Duodenal mucosa (tissue), 2 donors: ENCODE measurements around the gene FBXL14.

ENCODE experiments used
- H3K27ac ChIP-seq: one replicate; pipeline ENCODE4 v1.7.0; 2013; ENCODE audit warnings: low read depth, low read length
- H3K27me3 ChIP-seq, 2 donors: one replicate each; pipeline ENCODE4 v1.7.0; 2013; ENCODE audit warnings: low read length in 2 of 2, control low read depth in 1 of 2; ENCODE audit not compliant: insufficient read depth in 2 of 2, control insufficient read depth in 1 of 2
- H3K36me3 ChIP-seq, 2 donors: one replicate each; pipeline ENCODE4 v1.7.0; 2013; ENCODE audit warnings: low read length in 2 of 2, control low read depth in 1 of 2; ENCODE audit not compliant: insufficient read depth in 2 of 2, control insufficient read depth in 1 of 2
- H3K4me1 ChIP-seq, 2 donors: one replicate each; pipeline ENCODE4 v1.7.0; 2013; ENCODE audit warnings: low read length in 2 of 2, control low read depth in 1 of 2; ENCODE audit not compliant: insufficient read depth in 2 of 2, control insufficient read depth in 1 of 2
- H3K4me3 ChIP-seq, 2 donors: one replicate each; pipeline ENCODE4 v1.7.0; 2013; ENCODE audit warnings: low read length in 2 of 2, low read depth in 1 of 2
- H3K9ac ChIP-seq, 2 donors: one replicate each; pipeline ENCODE4 v1.7.0; 2013; ENCODE audit warnings: low read length in 2 of 2, low read depth in 1 of 2
- H3K9me3 ChIP-seq, 2 donors: one replicate each; pipeline ENCODE4 v1.7.0; 2013; ENCODE audit warnings: low read length in 2 of 2, control low read depth in 1 of 2; ENCODE audit not compliant: control insufficient read depth in 1 of 2

Gene FBXL14

DNA sequence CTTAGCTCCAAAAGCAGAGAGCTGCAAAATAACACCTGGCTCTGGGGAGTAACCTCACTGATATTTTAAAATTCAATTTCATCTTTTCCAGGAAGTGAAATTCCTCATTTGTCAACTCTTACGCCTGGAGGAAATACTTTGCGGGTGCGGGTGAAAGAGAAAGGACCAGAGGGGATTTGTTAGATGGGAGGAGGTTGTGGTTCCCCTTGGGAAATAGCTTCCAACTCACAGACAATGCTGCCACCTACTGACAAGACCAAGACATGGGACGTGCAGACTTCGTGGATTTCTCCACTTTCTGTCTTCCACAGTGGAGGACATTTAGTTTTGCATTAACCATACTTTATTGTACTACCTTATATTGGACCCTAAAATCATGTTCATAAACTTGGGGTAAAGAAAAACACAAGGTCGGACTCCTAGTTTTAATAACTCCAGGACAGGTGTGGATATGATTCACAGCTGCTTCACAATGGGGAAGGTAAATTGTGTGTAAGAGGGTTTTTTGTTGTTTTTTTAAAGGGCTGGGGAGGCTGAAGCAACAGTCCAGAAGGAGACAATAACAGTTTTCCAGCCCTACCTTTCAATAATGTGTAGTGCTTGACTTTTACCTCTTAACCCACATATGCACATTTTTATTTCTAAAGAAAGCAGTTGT lies 10.8 kb downstream of the FBXL14 start:
- Histone ChIP-seq H3K27me3 (no peaks in the 10 kb centered on the region), H3K27ac (no peak overlapping the region), H3K4me1 (peaks cover under 1 to 18% of the 10 kb centered on the region in 2 donors), H3K36me3 (peaks cover 0 to 6% of the 10 kb centered on the region in 2 donors), H3K9ac (no peak overlapping the region), H3K9me3 (no peaks in the 10 kb centered on the region), H3K4me3 (peak overlapping the region in 1 of 2 donors; percentile 2)

DNA sequence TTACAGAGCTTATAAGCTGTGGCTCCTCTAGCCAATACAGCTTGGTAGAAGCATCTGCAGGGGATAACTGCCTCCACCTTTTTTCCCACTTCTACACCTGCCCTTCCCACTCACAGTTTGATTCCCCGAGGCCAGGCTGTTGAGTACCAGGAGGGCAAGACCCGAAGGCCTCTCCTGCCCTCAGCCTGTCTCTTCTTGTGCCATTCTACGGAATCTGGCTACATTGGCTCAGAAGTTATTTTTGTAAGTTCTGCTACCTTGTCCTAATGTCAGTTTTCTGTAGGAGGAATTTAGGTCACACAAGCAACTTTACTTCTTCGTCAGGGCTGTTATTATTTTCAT lies 11.7 kb downstream of the FBXL14 start:
- Histone ChIP-seq H3K4me1 (peaks cover under 1 to 9% of the 10 kb centered on the region in 2 donors), H3K27me3 (no peaks in the 10 kb centered on the region), H3K27ac (no peak overlapping the region), H3K9ac (no peak overlapping the region), H3K9me3 (no peaks in the 10 kb centered on the region), H3K36me3 (peaks cover 0 to 6% of the 10 kb centered on the region in 2 donors), H3K4me3 (no peak overlapping the region)

DNA sequence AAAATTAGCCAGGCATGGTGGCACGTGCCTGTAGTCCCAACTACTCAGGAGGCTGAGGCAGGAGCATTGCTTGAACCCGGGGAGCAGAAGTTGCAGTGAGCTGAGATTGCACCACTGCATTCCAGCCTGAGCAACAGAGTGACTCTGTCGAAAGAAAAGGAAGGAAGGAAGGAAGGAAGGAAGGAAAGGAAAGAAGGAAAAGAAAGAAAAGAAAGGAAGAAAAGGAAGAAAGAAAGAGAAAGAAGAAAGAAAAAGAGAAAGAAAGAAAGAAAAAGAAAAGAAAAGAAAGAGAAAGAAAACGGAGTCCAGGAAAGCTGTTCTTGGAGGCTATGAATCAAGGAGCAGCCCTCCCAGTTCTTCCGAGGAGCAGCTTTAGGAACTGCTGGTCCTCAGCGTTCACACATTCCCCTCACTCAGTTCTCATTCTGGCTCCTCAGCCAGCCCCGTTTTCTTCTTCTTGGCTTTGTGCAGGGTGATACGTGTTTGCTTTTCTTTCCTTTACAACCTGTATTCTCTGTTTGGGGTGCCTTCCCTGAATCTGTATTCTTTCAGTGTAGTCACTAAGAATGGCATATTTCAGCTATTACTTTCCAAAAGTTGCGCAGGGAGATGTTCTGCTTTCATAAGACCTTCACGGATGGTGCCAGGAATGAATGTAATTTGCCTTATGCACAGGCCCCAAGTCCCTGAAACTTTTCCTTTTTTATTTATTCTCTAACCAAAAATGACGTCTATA lies 12.2 kb downstream of the FBXL14 start:
- Histone ChIP-seq H3K27me3 (no peaks in the 10 kb centered on the region), H3K4me1 (peaks cover 4 to 6% of the 10 kb centered on the region in 2 donors), H3K27ac (no peak overlapping the region), H3K9ac (no peak overlapping the region), H3K36me3 (peaks cover 0 to 6% of the 10 kb centered on the region in 2 donors), H3K9me3 (no peaks in the 10 kb centered on the region), H3K4me3 (no peak overlapping the region)

DNA sequence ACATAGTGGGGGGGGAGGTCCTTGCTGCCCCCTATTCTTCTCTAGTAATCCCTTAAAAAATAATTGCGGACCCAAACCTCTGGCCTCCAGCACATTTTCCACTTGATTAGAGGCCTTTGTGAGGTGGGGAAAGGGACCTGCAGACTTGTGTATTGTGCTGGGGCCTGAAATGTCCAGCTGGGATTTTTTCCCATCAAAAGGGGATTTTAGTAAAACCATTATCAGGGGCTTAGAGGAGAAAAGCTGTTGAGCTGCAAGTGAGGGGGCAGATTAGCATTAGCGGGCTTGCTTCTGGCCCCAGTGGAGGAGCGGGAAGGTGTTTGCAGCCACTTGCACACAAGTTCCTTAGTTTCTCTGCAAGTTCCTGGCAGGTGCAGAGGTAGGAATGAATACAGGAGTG lies 13.9 kb downstream of the FBXL14 start:
- Histone ChIP-seq H3K4me3 (no peak overlapping the region), H3K9me3 (no peaks in the 10 kb centered on the region), H3K27ac (no peak overlapping the region), H3K36me3 (no peaks in the 10 kb centered on the region), H3K4me1 (peaks cover 8 to 20% of the 10 kb centered on the region in 2 donors), H3K27me3 (no peaks in the 10 kb centered on the region), H3K9ac (no peak overlapping the region)

DNA sequence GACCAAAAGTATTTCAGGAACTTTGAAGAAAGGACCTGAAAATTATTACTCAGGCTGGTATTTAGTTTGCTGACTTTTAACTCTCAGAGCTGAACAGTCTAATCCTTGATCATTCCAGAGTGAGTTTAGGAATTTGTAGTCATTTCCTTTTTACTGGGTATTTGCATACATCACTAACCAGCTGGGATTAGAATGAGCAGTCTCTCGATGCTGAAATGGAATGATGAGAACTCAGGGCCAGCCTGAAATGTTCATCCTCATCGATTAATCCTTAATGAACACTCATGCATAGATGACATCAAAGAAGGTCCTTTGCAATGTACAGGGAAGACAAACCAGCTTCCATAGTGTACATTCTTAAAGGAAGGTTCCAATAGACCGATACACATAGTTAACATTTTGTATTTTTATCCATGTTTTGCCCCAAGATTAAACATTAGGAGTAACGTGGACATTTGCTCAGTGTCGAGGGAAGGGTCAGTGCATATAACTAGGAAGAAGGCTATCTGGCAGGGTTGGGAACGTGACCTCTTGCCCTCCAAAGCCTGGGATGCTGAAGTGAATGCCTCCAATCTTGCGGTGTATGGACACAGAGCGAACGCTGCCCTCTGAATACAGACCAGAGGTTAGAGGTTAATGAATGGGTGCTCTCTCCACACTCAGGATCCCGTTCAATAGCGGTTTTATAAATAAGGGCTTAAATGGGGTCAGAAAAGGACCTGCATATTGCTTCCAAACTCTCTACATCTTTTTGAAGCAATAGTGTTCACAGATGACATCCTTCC lies 14.5 kb downstream of the FBXL14 start:
- Histone ChIP-seq H3K9ac (no peak overlapping the region), H3K4me3 (no peak overlapping the region), H3K9me3 (no peaks in the 10 kb centered on the region), H3K4me1 (peaks cover 8 to 21% of the 10 kb centered on the region in 2 donors), H3K27ac (no peak overlapping the region), H3K27me3 (no peaks in the 10 kb centered on the region), H3K36me3 (no peaks in the 10 kb centered on the region)

DNA sequence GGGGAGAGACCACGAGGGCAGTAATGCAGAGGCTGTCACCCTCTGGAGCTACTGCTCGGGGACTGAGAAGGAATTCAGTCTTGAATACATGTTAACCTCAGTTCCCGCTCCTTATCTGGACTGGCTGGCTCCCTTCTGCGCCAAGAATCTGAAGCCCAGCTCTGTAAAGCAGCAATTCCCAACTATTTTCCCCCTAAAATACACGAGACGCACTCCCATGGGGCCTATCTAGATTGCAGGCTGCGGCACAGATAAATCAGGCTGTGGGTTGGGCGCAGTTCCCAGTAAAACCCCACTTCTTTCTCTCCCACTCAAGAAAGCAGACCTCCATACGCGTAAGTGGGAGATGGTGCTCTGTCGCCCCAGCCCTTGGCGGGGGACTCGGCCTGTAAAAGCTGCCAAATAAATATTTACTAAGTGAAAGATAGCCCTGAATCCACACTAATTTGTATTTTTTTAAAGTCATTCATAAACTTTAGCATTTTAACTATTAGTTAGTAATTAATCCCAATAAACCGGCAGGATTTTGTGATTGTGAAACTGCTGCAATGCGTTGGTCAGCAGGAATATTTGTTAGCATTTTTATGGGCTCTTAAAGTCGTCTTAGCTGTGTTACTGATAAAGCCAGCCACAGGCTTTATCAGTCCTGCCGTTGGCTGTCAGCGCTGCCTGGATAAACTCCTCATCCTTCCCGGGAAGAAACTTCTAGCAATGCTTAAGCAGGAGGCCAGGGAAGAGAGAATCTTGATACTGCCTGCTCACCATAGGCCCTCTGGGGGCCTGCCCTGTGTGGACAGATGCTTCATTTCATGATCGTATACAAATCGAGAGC lies 17.8 kb downstream of the FBXL14 start:
- H3K4me3 ChIP-seq = peak overlapping the region in 1 of 2 donors; percentile 37
- H3K36me3 ChIP-seq = no peaks in the 10 kb centered on the region
- H3K9ac ChIP-seq = no peak overlapping the region
- H3K4me1 ChIP-seq = peaks cover 8 to 16% of the 10 kb centered on the region in 2 donors
- H3K27me3 ChIP-seq = no peaks in the 10 kb centered on the region
- no peaks in the 10 kb centered on the region for H3K9me3 ChIP-seq
- no peak overlapping the region for H3K27ac ChIP-seq

DNA sequence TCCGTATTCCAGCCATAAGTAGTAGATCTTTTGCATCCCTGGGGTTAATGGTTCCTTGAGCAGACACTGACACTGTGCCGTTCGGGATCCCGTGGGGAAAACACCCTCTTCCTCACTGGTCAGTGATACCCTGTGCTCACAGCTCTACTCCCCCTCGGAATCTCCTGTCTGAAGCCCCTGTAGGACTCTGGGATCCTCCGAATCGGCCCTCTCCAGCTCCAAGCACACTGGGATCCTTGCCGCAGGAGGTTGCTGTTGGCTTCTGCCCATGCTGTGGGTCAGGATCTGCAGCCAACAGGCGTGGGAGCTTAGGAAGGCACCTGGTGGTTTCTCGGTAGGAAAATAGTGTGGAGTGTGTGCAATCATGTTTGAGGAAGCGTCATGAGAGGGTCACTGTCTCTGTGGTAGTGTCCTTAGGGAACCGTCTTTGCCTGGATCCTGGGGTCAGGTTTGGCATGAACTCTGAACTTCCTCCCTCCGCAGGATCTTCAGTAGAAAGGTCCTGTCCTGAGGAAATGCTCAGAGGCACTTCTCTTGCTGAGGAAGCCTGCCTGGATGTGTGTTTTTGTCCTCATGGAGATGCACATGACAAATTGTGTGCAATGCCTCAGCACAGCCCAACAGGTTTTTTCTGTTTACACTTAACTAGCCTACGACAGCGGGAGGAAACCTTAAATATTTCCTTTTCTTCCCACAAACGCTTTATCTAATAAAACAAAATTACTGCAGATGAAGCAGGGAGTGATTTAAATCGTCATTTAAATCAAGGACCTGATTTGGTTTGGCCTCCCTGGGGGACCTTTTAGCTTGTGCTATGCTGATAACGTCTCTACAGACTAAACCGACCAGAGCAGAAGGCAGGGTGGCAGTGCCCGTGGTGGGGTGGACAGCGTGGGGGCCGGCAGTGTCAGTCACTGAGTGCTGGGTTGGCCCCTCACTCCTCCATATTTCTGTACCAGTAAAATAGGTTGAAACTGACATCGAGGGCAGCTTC lies 18.7 kb downstream of the FBXL14 start:
- Histone ChIP-seq H3K9me3 (no peaks in the 10 kb centered on the region), H3K9ac (no peak overlapping the region), H3K4me1 (peaks cover 8 to 16% of the 10 kb centered on the region in 2 donors), H3K27ac (no peak overlapping the region), H3K4me3 (no peak overlapping the region), H3K36me3 (no peaks in the 10 kb centered on the region), H3K27me3 (no peaks in the 10 kb centered on the region)

DNA sequence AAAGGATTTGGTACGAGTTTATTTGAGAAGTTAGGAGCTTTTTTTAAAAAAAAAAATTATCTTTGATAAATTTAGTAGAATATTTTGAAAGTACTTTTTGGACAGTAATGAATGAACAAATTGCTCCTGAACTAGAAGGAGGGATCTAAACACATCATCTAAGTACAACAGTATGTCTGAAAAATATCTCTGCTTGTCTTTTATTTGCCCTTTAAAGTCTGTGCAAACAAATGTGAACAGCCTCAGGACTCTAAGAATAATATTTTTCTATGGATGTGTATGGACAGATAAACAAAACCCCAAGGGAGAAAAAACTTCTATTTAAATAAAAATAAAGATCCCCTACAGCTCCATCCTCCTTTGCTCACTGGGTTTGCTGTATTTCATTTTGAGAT lies 19.5 kb downstream of the FBXL14 start:
- no peaks in the 10 kb centered on the region for H3K27me3 ChIP-seq
- no peaks in the 10 kb centered on the region for H3K36me3 ChIP-seq
- H3K27ac ChIP-seq = no peak overlapping the region
- no peak overlapping the region for H3K4me3 ChIP-seq
- no peaks in the 10 kb centered on the region for H3K9me3 ChIP-seq
- no peak overlapping the region for H3K9ac ChIP-seq
- H3K4me1 ChIP-seq = peaks cover 8 to 16% of the 10 kb centered on the region in 2 donors
